WTC11 (cell line): ENCODE measurements around the gene LDLRAD4.

Experiments
- FOXJ3 ChIP-seq: sonication (generic); formaldehyde crosslinking; IDR thresholded peaks from 2 replicates; pipeline ENCODE4 v1.9.0; 2021; ENCODE audit warnings: missing genetic modification reagents, mild to moderate bottlenecking, borderline replicate concordance
- FOXK1 ChIP-seq: sonication (generic); formaldehyde crosslinking; IDR thresholded peaks from 2 replicates; pipeline ENCODE4 v1.8.0; 2022; ENCODE audit warnings: mild to moderate bottlenecking, moderate library complexity, missing genetic modification reagents
- JUN ChIP-seq: sonication (generic); formaldehyde crosslinking; IDR thresholded peaks from 2 replicates; pipeline ENCODE4 v1.8.0; 2023; ENCODE audit warnings: mild to moderate bottlenecking, missing genetic modification reagents
- PRRX2 ChIP-seq: fragments of 250-450 bp; sonication (Bioruptor Pico); IDR thresholded peaks from 2 replicates; pipeline ENCODE4 v1.8.0; 2021; ENCODE audit warnings: mild to moderate bottlenecking
- SMAD3 ChIP-seq: sonication (generic); formaldehyde crosslinking; IDR thresholded peaks from 2 replicates; pipeline ENCODE4 v1.8.0; 2022; ENCODE audit warnings: missing genetic modification reagents, mild to moderate bottlenecking, borderline replicate concordance
- TCF7 ChIP-seq: sonication (generic); formaldehyde crosslinking; IDR thresholded peaks from 2 replicates; pipeline ENCODE4 v1.8.0; 2022; ENCODE audit warnings: mild to moderate bottlenecking, low read depth, missing genetic modification reagents, moderate library complexity
- ZNF423 ChIP-seq: fragments of 250-450 bp; sonication (Bioruptor Pico); IDR thresholded peaks from 2 replicates; pipeline ENCODE4 v2.1.2; 2022; ENCODE audit warnings: mild to moderate bottlenecking, moderate library complexity
- TF ChIP-seq, protein P1 (sequence below): fragments of 200-600 bp; IDR thresholded peaks from 2 replicates; pipeline ENCODE4 v1.8.0; 2022; ENCODE audit warnings: antibody characterized with exemption
- TF ChIP-seq, protein P2 (sequence below): fragments of 250-450 bp; sonication (Bioruptor Pico); IDR thresholded peaks from 2 replicates; pipeline ENCODE4 v1.9.0; 2021; ENCODE audit warnings: mild to moderate bottlenecking
- TF ChIP-seq, protein P3 (sequence below): sonication (generic); formaldehyde crosslinking; IDR thresholded peaks from 2 replicates; pipeline ENCODE4 v1.8.0; 2022; ENCODE audit warnings: mild to moderate bottlenecking, missing genetic modification reagents
- TF ChIP-seq, protein P4 (sequence below): sonication (generic); formaldehyde crosslinking; IDR thresholded peaks from 2 replicates; pipeline ENCODE4 v1.8.1; 2022; ENCODE audit warnings: low read depth, missing genetic modification reagents, borderline replicate concordance
- TF ChIP-seq, protein P5 (sequence below): sonication (generic); formaldehyde crosslinking; IDR thresholded peaks from 2 replicates; pipeline ENCODE4 v1.8.0; 2023; ENCODE audit warnings: missing genetic modification reagents

GRCh38 chr18:13379062-13379865, 160.7 kb downstream of the LDLRAD4 start:
- TF ChIP-seq, protein P1, sequence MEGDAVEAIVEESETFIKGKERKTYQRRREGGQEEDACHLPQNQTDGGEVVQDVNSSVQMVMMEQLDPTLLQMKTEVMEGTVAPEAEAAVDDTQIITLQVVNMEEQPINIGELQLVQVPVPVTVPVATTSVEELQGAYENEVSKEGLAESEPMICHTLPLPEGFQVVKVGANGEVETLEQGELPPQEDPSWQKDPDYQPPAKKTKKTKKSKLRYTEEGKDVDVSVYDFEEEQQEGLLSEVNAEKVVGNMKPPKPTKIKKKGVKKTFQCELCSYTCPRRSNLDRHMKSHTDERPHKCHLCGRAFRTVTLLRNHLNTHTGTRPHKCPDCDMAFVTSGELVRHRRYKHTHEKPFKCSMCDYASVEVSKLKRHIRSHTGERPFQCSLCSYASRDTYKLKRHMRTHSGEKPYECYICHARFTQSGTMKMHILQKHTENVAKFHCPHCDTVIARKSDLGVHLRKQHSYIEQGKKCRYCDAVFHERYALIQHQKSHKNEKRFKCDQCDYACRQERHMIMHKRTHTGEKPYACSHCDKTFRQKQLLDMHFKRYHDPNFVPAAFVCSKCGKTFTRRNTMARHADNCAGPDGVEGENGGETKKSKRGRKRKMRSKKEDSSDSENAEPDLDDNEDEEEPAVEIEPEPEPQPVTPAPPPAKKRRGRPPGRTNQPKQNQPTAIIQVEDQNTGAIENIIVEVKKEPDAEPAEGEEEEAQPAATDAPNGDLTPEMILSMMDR = no peak
- TF ChIP-seq, protein P2, sequence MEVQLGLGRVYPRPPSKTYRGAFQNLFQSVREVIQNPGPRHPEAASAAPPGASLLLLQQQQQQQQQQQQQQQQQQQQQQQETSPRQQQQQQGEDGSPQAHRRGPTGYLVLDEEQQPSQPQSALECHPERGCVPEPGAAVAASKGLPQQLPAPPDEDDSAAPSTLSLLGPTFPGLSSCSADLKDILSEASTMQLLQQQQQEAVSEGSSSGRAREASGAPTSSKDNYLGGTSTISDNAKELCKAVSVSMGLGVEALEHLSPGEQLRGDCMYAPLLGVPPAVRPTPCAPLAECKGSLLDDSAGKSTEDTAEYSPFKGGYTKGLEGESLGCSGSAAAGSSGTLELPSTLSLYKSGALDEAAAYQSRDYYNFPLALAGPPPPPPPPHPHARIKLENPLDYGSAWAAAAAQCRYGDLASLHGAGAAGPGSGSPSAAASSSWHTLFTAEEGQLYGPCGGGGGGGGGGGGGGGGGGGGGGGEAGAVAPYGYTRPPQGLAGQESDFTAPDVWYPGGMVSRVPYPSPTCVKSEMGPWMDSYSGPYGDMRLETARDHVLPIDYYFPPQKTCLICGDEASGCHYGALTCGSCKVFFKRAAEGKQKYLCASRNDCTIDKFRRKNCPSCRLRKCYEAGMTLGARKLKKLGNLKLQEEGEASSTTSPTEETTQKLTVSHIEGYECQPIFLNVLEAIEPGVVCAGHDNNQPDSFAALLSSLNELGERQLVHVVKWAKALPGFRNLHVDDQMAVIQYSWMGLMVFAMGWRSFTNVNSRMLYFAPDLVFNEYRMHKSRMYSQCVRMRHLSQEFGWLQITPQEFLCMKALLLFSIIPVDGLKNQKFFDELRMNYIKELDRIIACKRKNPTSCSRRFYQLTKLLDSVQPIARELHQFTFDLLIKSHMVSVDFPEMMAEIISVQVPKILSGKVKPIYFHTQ (CRISPR knock-in tag) = no peak
- TF ChIP-seq ZNF423 (CRISPR knock-in tag) (no peak), TCF7 (no peak), FOXK1 (no peak), FOXJ3 (CRISPR knock-in tag) (no peak), JUN (CRISPR knock-in tag) (no peak), PRRX2 (CRISPR knock-in tag) (no peak), SMAD3 (CRISPR knock-in tag) (no peak)
- TF ChIP-seq, protein P3, sequence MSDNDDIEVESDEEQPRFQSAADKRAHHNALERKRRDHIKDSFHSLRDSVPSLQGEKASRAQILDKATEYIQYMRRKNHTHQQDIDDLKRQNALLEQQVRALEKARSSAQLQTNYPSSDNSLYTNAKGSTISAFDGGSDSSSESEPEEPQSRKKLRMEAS (CRISPR knock-in tag) = no peak
- TF ChIP-seq, protein P4, sequence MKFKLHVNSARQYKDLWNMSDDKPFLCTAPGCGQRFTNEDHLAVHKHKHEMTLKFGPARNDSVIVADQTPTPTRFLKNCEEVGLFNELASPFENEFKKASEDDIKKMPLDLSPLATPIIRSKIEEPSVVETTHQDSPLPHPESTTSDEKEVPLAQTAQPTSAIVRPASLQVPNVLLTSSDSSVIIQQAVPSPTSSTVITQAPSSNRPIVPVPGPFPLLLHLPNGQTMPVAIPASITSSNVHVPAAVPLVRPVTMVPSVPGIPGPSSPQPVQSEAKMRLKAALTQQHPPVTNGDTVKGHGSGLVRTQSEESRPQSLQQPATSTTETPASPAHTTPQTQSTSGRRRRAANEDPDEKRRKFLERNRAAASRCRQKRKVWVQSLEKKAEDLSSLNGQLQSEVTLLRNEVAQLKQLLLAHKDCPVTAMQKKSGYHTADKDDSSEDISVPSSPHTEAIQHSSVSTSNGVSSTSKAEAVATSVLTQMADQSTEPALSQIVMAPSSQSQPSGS (CRISPR knock-in tag) = no peak
- TF ChIP-seq, protein P5, sequence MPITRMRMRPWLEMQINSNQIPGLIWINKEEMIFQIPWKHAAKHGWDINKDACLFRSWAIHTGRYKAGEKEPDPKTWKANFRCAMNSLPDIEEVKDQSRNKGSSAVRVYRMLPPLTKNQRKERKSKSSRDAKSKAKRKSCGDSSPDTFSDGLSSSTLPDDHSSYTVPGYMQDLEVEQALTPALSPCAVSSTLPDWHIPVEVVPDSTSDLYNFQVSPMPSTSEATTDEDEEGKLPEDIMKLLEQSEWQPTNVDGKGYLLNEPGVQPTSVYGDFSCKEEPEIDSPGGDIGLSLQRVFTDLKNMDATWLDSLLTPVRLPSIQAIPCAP = no peak
